Measurements from ENCODE around the gene KDR. TPM values are rescaled to one million over a fixed set of nuclear protein-coding genes. Genes with fewer than 3 reads are reported as not detected.

The KDR gene
- polyA plus RNA-seq, 1 donor from 2014 or later: not detected

DNA sequence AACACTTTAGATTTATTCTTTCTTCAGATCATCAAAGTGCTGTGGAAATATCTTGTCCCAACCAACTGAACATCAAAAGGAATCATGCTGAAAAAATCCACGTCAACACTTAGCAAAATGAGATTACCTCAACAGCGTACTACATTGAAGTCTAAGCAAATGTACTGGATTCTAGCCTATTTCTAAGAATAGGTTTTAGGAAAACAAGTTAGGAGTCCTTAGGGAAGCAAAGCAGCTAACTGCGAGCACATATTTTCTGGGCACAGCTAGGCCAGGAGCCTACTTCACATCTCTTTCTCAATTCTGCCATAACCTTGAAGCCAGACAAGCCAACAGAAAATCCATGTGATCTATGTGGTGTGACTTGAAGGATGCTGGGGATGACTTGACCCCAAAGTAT is 22.2 kb downstream of the KDR start:
- Mint-ChIP-seq H3K4me1 (no peaks in the 10 kb centered on the region), H3K36me3 (no peaks in the 10 kb centered on the region), H3K27ac (no peak overlapping the region), H3K27me3 (no peaks in the 10 kb centered on the region), H3K9me3 (peaks cover 0 to 5% (median 3%) of the 10 kb centered on the region in 3 donors), H3K4me3 (no peak overlapping the region)

- no peaks in the 10 kb centered on the region for H3K27me3 Mint-ChIP-seq
- H3K27ac Mint-ChIP-seq: no peak overlapping the region
- peaks cover 0 to 1% (median 0%) of the 10 kb centered on the region in 3 donors for H3K9me3 Mint-ChIP-seq
- no peaks in the 10 kb centered on the region for H3K4me1 Mint-ChIP-seq
- H3K4me3 Mint-ChIP-seq: no peak overlapping the region
- H3K36me3 Mint-ChIP-seq: no peaks in the 10 kb centered on the region
These were observed 25.6 kb downstream of the KDR start for GRCh38 chr4:55099816-55100215.

DNA sequence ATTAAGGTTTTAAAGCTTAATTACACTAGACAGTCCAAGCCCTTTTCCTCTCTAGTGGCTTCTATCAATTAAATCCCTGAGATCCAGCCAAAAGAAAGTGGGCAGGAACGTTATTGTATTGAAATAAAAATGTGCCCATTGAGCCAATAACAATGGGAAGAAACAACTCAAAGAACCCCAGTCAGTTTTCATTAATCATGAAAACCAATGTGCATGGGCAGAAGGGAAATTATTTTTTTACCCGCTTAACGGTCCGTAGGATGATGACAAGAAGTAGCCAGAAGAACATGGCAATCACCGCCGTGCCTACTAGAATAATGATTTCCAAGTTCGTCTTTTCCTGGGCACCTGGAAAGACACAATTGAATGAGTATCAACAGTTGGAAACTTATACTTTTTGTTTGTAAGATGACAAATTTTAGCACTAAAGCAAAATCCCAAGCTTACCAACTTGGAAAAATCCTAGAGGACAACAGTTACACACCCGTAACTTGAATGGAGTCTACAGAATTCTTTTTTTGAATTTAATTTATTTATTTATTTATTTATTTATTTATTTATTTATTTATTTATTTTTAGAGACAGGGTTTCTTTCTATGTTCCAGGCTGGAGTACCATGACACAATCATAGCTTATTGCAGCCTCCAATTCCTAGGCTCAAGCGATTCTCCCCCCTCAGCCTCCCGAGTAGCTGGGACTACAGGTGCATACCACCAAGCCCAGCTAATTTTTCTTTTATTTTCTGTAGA is 26.8 kb downstream of the KDR start:
- H3K9me3 Mint-ChIP-seq: no peaks in the 10 kb centered on the region
- no peak overlapping the region for H3K27ac Mint-ChIP-seq
- no peaks in the 10 kb centered on the region for H3K4me1 Mint-ChIP-seq
- no peaks in the 10 kb centered on the region for H3K36me3 Mint-ChIP-seq
- H3K27me3 Mint-ChIP-seq: no peaks in the 10 kb centered on the region
- H3K4me3 Mint-ChIP-seq: no peak overlapping the region

- H3K4me1 Mint-ChIP-seq: no peaks in the 10 kb centered on the region
- H3K27ac Mint-ChIP-seq: no peak overlapping the region
- no peak overlapping the region for H3K4me3 Mint-ChIP-seq
- H3K27me3 Mint-ChIP-seq: no peaks in the 10 kb centered on the region
- H3K36me3 Mint-ChIP-seq: no peaks in the 10 kb centered on the region
- no peaks in the 10 kb centered on the region for H3K9me3 Mint-ChIP-seq
These were observed 28.8 kb downstream of the KDR start for GRCh38 chr4:55096619-55097018.

DNA sequence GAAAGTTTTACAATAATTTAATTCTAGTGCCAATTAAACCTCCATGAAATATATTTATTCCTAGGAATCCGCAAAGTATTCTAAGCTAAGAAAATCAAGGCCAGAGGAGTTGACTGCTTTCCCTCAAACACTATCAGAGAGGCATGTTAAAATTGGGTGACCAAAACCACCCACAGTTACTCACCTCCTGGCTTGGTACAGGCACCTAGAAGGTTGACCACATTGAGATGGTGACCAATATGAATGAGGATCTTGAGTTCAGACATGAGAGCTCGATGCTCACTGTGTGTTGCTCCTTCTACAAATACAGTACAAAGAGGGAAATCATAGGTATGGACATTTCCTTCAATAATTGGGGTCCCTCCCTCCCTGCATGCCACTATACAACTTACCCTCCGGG is 29.4 kb downstream of the KDR start:
- Mint-ChIP-seq H3K36me3 (no peaks in the 10 kb centered on the region), H3K4me1 (no peaks in the 10 kb centered on the region), H3K27ac (no peak overlapping the region), H3K9me3 (no peaks in the 10 kb centered on the region), H3K4me3 (no peak overlapping the region), H3K27me3 (no peaks in the 10 kb centered on the region)

GRCh38 chr4:55092504-55092903 is 32.9 kb downstream of the KDR start:
- H3K27ac Mint-ChIP-seq: no peak overlapping the region
- no peak overlapping the region for H3K4me3 Mint-ChIP-seq
- H3K9me3 Mint-ChIP-seq: no peaks in the 10 kb centered on the region
- H3K4me1 Mint-ChIP-seq: no peaks in the 10 kb centered on the region
- no peaks in the 10 kb centered on the region for H3K36me3 Mint-ChIP-seq
- peaks cover 1% of the 10 kb centered on the region for H3K27me3 Mint-ChIP-seq

DNA sequence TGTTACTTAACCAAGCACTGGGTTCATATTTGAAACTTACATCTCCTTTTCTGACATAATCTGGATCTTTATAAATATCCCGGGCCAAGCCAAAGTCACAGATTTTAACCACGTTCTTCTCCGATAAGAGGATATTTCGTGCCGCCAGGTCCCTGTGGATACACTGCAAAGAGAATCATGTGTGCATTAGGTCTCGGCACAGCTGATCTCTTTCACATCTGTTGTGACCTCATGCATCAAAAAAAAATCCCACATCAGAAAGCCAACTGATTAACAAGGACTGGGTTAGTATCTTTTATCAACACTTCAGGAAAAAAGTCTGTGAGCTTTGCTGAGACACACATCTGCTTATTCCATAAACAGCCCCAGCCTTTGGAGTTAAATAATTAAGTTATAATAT is 35.5 kb downstream of the KDR start:
- H3K4me1 Mint-ChIP-seq: no peaks in the 10 kb centered on the region
- peaks cover 1% of the 10 kb centered on the region for H3K27me3 Mint-ChIP-seq
- H3K4me3 Mint-ChIP-seq: no peak overlapping the region
- H3K36me3 Mint-ChIP-seq: peaks cover 2% of the 10 kb centered on the region
- no peaks in the 10 kb centered on the region for H3K9me3 Mint-ChIP-seq
- peak overlapping the region in 1 of 3 donors; percentile 31 for H3K27ac Mint-ChIP-seq

GRCh38 chr4:55087913-55088260 is 37.5 kb downstream of the KDR start:
- Mint-ChIP-seq H3K36me3 (peaks cover 2% of the 10 kb centered on the region), H3K27ac (no peak overlapping the region)

DNA sequence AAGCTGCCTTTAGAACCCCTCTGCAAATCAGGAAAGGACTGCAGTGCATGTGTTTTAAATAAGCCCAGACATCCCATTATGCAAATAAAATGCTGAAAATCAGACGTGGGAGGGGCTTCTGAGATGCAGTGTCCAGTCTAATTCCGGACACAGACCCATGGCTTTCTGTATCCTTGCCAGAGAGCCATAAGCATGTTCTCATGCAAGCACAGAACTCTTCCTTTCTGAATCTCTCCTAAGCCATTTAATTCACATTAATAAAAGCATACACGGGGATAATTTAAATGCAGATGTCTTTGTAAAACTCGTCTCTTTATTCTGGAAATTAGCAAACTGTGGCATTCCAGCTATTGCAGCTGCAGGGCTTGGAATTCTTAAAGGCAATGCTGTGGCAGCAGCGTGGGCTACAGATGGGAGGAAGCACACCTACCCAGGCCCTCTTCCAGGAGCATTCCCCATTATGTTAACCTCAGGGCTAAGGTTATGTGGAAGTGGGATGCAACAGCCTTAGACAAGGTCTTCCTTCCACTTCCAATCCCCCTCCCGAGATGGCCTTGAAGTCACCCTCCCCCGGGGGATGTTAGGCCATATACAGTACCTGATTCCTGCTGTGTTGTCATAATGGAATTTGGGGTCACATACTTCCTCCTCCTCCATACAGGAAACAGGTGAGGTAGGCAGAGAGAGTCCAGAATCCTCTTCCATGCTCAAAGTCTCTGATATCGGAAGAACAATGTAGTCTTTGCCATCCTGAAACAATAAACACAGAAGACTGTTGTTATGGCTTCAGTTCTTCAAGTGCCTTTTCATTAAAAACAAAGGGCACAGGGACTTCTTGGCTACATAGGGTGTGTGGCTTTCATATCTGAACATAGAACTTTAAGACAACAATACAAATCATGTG is 38.1 kb downstream of the KDR start:
- Mint-ChIP-seq H3K27me3 (peaks cover 1% of the 10 kb centered on the region), H3K36me3 (peaks cover 2% of the 10 kb centered on the region), H3K27ac (peak overlapping the region in 1 of 3 donors; percentile 40), H3K9me3 (no peaks in the 10 kb centered on the region), H3K4me3 (no peak overlapping the region), H3K4me1 (no peaks in the 10 kb centered on the region)

More at GRCh38 chr4:55087913-55088260, 37.5 kb downstream of the KDR start:
- no peaks in the 10 kb centered on the region for H3K4me1 Mint-ChIP-seq
- peaks cover 1% of the 10 kb centered on the region for H3K27me3 Mint-ChIP-seq
- H3K9me3 Mint-ChIP-seq: no peaks in the 10 kb centered on the region
- no peak overlapping the region for H3K4me3 Mint-ChIP-seq

DNA sequence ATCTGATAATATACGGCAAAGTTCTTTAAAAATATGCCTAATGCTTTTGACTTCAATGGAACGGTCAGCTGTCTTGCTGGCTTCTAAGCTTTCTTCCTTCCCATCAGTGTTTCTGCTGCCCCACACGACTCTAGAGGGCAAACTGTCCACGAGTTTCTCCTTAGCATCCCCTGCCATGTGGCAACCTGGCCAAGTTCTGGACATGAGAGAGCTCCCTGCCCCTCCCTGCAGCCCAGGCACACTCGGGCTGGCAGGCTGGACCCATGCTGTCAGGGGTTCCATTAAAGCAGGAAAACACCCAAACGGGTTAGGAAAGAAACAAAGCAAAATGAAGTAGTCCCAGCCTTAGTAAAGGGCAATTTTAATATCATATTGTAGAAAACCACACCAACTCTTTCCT is 38.8 kb downstream of the KDR start:
- H3K36me3 Mint-ChIP-seq: peaks cover 3% of the 10 kb centered on the region
- H3K9me3 Mint-ChIP-seq: no peaks in the 10 kb centered on the region
- H3K27ac Mint-ChIP-seq: no peak overlapping the region
- H3K4me3 Mint-ChIP-seq: peak overlapping the region in 1 of 4 donors; percentile 57
- peaks cover 1% of the 10 kb centered on the region for H3K27me3 Mint-ChIP-seq
- no peaks in the 10 kb centered on the region for H3K4me1 Mint-ChIP-seq

GRCh38 chr4:55083735-55084134 is 41.7 kb downstream of the KDR start:
- Mint-ChIP-seq H3K36me3 (peaks cover 3% of the 10 kb centered on the region), H3K27ac (no peak overlapping the region), H3K4me1 (no peaks in the 10 kb centered on the region), H3K9me3 (peaks cover 0 to 2% (median 0%) of the 10 kb centered on the region in 3 donors), H3K27me3 (peaks cover 1% of the 10 kb centered on the region), H3K4me3 (no peak overlapping the region)

GRCh38 chr4:55082756-55083155 is 42.6 kb downstream of the KDR start:
- Mint-ChIP-seq H3K27me3 (peaks cover under 1% of the 10 kb centered on the region), H3K4me1 (no peaks in the 10 kb centered on the region), H3K4me3 (no peak overlapping the region), H3K36me3 (peaks cover 3% of the 10 kb centered on the region), H3K27ac (no peak overlapping the region), H3K9me3 (peaks cover 0 to 2% (median 0%) of the 10 kb centered on the region in 3 donors)

DNA sequence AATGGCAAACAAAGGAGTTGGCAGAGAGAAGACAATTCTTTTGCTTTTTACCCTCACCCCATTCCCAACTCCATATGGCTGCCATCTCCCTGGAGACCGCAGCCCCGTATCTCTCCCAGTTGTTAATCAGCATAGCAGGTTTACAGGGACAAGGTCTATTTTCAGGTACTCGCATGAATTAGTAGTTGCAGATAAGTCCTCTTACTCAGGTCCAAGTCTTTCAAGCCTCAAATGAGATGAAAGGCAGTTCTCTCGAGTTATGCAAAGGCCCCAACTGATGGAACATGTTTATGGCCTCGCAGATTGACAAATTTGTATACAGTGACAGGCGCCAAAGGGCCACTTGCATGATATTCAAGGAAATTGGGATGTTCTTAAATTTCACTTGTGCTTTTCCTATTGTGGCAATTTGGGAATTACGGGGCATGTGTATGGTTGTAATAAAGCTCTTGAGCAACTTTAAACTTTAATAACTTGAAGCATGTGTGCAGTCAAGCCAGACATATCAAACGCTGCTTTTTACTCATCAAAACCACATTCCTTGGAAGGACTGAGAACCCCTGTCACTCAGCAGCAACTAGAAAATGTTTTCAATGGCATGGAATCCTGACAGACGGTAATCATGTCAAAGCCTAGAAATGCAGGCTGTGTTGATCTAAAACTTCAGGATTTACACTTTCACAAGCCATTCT is 45.1 kb downstream of the KDR start:
- Mint-ChIP-seq H3K4me1 (no peaks in the 10 kb centered on the region), H3K27me3 (no peaks in the 10 kb centered on the region), H3K27ac (peak overlapping the region in 1 of 3 donors; percentile 23), H3K36me3 (peaks cover 1% of the 10 kb centered on the region), H3K4me3 (no peak overlapping the region), H3K9me3 (peaks cover 0 to 2% (median 0%) of the 10 kb centered on the region in 3 donors)

DNA sequence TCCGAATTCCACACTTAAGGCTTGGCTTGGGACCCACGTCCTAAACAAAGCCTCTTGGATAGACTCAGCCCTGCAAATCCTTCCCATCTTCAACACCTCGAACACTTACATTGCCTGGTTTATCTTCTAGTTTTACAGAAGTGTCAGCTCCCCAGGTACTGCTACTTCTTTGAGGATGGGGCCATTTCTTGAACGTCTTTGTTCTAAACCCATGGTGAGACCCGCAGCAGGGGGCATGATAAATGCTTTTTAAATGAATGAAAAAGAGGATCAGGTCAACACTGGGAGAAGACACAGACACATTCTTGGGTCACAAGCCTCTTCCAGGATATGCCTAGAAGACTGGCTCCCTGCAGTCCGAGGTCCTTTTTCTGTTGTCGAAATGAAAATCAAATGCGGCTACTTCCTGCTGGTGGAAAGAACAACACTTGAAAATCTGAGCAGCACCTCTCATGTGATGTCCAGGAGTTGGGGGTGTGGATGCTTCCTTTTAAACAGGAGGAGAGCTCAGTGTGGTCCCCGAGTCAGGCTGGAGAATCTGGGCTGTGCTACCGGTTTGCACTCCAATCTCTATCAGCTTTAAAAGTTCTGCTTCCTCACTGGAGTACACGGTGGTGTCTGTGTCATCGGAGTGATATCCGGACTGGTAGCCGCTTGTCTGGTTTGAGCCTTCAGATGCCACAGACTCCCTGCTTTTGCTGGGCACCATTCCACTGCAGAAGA is 45.8 kb downstream of the KDR start:
- peak overlapping the region in 1 of 4 donors; percentile 17 for H3K4me3 Mint-ChIP-seq
- H3K36me3 Mint-ChIP-seq: peaks cover 1% of the 10 kb centered on the region

More for the DNA sequence above, 45.8 kb downstream of the KDR start:
- Mint-ChIP-seq H3K27ac (no peak overlapping the region), H3K27me3 (no peaks in the 10 kb centered on the region), H3K9me3 (peaks cover 0 to 2% (median 0%) of the 10 kb centered on the region in 3 donors), H3K4me1 (no peaks in the 10 kb centered on the region)
